GM18861 (cell line): ENCODE data around the gene SAE1.

Experiments
- ATAC-seq: cut with Tn5 transposase; IDR thresholded peaks from one replicate; pipeline ENCODE4 v1.9.1; 2021; ENCODE audit not compliant: unreplicated experiment

SAE1 gene

DNA sequence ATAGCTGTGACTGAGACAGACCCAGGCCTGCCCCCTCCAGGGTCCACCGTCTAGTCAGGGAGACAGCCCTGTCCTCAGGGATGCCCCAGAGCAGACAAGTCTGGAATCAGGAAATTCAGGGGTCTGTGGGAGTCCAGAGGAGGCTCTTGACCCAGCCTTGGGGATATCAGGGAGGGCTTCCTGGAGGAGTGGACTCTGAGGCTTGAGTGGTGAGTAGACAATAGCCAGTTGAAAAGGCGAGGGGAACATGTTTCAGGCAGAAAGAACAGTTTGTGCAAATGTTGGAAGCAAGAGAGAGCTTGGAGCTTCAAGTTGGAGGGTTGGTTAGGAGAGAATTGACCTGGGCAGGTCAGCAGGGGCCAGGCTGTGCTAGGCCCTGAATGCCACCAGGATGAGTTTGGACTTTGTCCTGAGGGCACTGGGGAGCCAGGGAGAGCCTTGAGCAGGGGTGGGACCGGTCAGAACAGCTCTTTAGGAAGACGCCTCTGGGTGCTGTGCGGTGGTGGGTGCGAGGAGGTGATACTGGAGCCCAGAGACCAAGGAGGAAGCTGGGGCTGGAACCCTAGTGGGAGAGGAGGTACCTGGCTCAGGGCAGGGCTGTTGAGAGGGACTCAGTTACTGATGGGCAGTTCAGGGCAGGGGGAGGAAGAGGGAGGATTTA lies 128.4 kb downstream of the SAE1 start:
- no peak for ATAC-seq
